GM21529 (cell line): ENCODE measurements around the gene C19orf47.

Source experiments
- ATAC-seq: cut with Tn5 transposase; IDR thresholded peaks from one replicate; pipeline ENCODE4 v1.9.1; 2021; ENCODE audit not compliant: unreplicated experiment

The C19orf47 gene

DNA sequence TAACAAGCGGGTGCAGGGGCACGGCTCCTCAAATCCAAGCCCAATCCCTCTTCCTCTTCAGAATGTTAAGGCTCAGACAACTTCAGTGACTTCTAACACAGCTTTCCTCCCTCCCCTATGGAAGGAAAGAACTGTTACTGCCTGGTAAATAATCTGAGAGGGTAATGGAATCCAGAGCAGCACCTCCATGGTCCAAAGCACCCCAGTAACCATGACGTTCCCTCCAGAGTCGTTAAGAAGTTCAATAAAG, 64.0 kb downstream of the C19orf47 start:
- no peak for ATAC-seq

- no peak for ATAC-seq
Observed at GRCh38 chr19:40283414-40284250, 64.6 kb downstream of the C19orf47 start.

DNA sequence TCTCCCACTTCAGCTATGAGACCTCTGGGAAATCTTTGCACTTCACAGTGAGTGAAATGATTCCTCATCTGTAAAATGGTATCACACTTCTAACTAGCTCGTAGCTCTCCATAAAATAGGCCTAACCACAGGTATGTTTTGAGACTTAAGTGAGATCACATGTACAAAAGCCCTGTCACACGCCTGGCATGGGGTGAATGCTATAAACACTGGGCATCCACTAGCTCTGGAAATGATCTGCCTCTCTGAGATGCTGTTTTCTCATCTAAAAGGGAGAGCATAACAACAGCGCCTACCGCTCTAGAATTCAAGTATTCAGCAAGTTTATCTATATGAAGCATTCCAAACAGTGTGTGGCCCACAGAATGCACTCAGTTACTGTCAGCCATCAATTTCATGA, 65.3 kb downstream of the C19orf47 start:
- ATAC-seq = no peak

DNA sequence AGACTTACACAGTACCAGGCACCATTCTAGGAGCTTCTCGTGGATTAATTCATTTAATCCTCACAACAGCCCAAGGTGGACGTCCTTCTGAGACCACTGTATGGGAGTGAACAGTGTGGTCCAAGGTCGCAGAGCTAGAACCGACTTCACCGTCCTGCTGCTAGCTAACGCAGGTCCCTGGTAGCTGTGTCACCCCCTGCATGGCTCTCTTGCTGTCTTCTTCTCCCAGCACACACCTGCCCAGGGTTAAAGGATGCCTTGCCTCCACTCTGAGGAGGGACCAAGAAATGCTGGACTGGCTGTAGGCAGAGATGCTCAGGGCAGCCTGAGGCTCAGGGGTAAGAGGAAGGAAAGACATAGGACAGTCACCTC, 66.0 kb downstream of the C19orf47 start:
- no peak for ATAC-seq

GRCh38 chr19:40281381-40282208, 66.6 kb downstream of the C19orf47 start:
- ATAC-seq = no peak

- no peak for ATAC-seq
Observed at GRCh38 chr19:40280608-40281221, 67.5 kb downstream of the C19orf47 start.

DNA sequence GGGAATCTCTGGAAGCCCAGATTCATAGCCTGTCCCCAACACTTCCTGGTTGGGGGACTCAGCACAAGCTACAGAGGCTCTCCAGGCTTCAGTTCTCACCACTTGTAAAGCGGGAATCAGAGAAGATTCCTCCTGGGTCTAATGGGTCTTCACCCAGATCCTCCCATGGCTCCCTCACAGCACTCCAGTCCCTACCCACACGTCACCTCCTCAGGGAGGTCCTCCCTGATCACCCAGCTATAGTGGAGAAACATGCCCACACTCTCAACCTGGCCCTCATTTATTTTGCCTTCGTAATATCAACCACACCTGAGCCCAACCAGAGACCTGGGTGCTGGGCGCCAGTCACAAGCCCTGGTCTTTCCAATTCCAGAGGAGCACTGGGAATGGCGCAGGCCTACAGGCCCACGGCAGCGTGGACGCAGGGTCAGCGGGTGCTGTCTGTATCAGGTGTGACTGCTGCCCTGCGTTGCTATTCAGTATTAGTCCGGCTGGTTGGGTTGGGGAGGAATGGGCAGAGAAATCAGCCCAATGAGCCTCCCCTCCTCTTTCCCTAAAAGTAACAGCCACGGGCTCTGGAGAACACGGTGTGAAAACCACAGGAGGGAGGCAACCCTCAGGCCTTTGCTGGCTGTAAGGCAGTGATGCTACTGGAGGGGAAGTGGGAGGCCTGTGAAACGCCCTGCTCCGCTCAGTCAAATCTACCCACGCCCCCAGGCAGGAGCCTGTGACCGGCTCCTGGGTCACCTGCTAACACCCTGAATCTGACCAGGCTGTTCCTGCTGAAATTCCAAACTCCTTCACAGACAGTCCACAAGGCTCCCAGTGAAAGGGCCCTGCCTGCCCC, 68.2 kb downstream of the C19orf47 start:
- no peak for ATAC-seq

- no peak for ATAC-seq
Observed at GRCh38 chr19:40279120-40279551, 69.1 kb downstream of the C19orf47 start.

- ATAC-seq = no peak
Observed at GRCh38 chr19:40278361-40279035, 69.7 kb downstream of the C19orf47 start.

- no peak for ATAC-seq
Observed at GRCh38 chr19:40277356-40278059, 70.7 kb downstream of the C19orf47 start.

GRCh38 chr19:40274585-40275544, 73.3 kb downstream of the C19orf47 start:
- ATAC-seq = no peak

DNA sequence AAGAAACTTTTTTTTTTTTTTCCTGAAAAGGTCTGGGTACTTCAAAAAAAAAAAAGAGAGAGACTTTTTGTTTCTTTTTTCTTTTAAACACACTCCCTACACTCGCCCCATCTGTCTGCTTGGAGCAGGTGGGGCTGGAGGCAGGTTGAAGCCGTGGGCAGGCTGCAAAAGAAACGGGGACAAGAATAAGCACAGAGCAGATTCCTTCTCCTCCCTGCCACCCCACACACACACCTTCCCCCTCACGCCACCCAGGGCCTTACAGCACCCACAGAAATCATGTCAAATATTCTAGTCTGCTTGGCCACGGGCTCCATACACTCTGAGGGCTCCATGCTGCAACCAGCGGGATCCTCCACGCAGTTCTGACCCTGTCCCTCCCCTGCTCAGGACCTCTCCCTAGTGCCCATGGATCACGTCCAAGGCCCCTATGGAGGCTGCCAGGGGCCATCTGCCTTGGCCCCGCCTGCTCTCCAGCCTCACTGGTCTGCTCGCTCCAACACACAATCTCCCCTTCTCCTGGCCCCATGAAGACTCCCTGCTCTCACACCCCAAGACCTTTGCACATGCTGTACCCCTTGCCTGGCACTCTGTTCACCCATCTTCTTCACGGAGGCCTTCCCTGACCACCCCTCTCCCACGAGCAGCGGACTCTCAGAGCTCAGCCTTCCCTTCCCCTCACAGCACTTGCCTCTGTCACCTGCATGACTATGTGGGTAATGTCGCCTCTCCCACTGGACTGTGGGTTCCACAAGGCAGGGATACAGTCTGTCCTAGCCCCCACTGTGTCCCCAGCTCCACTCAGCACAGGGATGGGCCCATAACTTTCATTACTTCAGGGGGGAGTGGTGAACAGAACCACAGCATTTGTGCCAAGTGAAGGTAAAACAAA, 74.5 kb downstream of the C19orf47 start:
- no peak for ATAC-seq

DNA sequence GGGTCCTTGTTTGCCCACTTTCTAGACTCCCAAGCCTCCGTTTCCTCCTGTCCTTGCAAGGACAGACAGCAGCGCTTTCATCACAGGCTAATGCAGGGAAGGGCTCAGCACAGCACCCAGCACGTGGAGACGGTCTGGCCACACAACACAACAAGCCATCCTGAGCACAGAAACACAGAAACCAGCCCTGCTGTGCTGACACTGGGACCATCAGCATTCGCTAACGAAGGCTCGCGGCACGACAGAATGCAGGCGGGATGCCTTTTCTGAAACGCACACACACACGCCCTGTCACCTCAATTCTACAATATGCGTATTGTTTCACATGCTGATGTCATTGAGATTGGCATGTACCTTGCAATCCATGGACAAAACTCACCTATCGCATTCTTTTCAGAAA, 75.9 kb downstream of the C19orf47 start:
- no peak for ATAC-seq

- ATAC-seq = no peak
Observed at GRCh38 chr19:40271706-40272105, 76.5 kb downstream of the C19orf47 start.

GRCh38 chr19:40270362-40271089, 77.7 kb downstream of the C19orf47 start:
- no peak for ATAC-seq
